Measurements from ENCODE around the gene CFAP100.

CFAP100 gene

DNA sequence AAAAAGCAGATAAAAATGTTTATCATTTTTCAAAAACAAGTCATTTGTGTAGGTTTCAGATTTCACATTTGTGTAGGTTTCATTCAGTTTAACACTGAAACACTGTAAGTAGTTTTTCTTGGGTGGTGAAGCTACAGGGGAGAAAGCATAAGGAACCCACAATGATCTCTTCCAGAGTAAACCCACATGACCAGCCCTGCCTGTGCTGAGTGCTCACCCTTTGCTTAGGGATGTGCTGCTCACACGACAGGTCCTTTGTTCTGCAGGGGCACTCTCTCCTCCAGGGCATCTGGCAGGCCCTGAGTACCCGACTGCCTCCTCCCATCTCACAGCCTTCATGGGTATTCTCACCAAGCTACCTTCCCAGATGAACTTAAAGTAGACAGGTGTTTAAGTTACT lies 52.1 kb downstream of the CFAP100 start:
- DNase-seq, result no peak

DNA sequence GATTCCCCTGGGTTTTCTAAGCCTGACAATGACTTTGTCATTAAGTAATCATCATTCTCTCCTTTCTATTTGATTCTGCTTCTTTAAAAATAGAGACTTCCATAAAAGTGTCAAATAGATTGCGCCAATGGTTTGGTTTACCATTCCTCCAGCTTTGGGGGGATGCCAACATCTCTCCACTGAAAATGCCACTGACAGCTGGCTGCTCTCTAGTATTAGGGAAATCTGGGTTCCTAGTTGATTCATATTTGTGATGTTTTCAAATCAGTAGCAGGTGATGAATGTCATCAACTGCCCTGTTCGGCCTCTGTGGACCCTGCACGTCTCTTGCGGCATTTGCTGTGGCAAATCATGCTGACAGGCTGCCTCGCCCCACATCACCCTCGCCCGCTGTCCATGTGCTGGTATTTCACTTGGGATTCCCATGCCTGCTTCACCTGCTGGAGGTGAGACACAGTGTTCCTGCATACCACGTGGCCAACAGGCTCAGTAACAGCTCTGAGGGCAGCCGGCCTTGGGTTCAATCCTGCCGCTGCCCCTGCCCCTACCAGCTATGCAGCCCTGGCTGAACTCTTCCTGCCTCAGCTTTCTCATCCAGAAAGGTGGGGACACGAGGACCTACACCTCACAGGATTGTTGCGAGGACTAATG lies 52.9 kb downstream of the CFAP100 start:
- DNase-seq, result peak; percentile 37

DNA sequence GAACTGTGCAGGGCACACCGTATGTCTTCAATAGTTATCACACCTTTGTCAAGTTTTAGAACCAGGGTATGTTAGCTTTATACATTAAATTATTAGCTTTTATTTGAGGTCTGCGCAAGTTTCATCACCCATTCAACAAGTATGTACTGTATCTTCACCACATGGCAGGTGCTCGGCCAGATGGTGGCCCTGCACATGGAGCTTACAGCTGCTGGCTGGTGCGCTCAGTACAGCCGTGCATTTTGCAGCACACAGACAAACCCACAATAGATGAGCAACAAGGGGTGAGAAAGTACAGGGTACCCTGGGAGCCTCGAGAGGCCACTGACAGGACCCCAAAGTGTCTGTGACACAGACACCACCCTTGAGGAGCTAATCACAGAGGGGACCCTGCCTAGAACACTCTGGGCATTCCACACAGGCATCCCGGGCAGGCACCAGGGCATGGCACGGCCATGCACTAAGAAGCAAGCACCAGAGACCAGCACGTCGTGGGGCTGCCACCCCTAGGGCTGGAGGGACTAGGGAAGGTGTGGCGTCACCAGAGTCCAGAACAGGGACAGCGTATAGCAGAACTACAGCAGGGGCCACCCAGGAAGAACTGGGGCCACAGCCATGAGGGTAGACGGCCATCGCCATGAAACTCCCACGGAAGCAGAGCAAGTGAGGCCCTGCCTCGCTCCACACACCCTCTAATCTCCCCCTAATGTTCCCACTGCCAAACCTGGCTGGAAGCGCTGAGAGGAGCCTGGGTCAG lies 53.6 kb downstream of the CFAP100 start:
- peak; percentile 38 for DNase-seq

DNA sequence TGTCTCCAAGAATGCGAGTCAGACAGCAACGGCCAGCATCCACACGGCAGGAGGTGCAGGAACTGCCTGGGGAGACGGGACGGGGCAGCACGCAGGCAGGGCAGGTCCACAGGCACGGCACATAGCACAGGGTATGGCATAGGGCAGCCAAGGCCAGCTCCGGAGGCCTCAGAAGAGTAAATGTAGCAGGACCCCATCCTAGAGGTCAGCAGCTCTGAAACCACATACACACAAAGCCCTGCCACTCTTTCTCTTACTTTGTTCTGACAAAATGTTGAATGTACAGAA lies 54.1 kb downstream of the CFAP100 start:
- DNase-seq, result peak; percentile 36

DNA sequence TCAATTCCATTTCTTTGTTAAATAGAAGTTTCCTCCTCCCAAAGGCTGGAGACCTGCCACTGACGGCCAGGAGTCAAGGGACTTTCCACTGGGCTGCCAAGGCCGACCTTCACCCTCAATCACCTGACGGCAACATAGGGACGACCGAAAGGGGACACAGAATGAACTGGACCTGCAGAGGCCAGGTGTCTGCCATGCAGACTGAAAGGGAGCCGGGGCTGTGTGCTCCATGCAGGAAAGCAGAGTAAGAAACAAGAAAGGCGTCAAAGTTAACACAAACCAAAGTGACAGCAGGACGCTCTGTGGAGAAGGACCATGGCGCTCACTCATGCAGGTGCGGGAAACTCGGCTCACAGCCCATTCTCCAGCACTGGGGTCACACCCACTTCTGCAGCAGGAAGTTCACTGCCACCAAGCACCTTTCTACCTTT lies 54.9 kb downstream of the CFAP100 start:
- DNase-seq, result peak; percentile 29

DNA sequence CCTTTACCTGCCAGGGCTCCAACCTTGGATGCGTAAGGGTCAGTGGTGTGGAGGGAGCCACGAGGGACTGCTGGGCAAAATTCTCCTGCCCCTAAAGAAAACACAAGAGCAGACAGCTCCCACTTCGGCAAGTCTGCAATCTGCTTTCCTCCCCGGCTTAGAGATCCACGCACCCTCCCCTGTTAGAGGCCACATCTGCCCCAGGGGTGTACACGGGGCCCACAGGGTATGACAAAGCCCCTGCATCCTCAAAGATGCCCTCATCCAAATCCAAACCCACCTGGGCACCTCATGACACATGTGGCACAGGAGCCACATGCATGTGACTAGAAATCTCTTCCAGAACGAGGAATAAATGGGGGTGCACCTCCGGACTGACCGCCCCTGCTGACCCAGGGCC lies 55.5 kb downstream of the CFAP100 start:
- peak; percentile 38 for DNase-seq

DNA sequence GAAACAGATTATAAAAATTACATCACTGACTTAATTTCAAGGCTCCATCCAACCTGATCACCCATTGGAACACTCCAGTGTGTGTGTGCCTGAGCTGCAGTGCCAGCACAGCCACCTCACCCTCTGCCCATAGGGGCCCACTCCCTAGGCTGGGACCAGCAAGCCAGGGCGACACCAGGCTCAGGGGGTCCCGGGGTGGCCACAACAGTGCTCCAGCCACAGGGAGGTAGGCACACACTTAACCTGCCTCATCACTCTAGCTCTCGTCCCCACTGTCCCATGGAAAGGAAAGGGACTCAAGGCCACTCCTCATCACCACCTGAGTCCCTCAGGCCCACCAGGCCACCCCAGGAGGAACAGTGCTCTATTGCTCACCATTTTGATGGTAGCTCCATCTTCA lies 56.0 kb downstream of the CFAP100 start:
- DNase-seq, result peak; percentile 43

DNA sequence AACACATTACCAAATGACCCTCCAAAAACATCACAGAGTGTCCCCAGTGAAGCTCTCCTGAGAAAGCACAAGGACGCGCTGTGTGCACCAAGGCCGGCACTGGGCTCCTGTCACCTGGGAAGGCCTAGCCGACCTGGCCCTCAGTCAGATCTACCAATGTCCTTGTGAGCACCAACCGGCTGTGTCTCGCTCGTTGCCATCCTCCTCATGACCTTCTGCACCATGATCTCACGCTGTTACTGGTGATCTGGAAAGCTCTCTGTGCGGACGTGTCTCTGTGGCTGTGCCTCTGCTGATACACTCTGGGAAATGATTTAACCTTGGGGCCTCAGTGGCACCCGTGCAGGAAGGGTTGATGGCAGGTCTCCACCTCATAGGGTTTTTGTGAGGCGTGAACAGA lies 56.8 kb downstream of the CFAP100 start:
- DNase-seq, result peak; percentile 43

DNA sequence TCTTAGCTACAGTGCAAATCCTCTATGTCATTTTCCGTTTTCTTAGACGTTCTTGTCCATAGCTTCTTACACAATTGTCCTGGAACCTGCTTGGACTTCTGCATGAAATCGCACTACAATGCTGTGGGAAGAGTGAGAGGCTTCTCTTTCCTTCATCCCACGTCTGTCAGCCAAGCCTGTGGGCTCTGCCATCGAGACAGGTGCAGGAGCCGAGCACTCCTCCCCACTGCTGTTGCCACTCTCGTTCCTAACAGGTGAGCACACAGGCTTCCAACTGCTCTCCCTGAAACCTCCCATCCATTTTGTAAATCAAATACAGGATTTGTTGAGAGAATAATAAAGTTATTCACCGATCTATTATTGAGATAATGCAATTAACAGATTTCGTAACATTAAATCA lies 57.5 kb downstream of the CFAP100 start:
- peak; percentile 37 for DNase-seq

DNA sequence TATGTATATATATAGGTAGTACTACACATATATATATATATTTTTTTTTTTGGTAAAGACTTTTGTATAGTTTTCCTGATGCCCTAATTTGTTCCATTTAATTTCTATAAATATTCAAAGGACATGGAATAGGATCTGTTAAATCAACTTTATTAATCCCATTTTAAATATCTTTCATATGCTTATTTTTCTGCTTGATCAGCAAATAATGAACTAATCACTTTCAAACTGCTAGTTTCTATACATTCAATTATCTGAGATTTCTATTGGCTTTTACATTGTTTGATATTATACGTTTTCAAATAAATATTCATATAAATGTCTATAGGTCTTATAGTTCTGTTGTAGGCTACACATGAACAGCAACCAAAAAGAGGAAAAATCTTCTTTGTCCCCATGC lies 59.3 kb downstream of the CFAP100 start:
- DNase-seq, result no peak

DNA sequence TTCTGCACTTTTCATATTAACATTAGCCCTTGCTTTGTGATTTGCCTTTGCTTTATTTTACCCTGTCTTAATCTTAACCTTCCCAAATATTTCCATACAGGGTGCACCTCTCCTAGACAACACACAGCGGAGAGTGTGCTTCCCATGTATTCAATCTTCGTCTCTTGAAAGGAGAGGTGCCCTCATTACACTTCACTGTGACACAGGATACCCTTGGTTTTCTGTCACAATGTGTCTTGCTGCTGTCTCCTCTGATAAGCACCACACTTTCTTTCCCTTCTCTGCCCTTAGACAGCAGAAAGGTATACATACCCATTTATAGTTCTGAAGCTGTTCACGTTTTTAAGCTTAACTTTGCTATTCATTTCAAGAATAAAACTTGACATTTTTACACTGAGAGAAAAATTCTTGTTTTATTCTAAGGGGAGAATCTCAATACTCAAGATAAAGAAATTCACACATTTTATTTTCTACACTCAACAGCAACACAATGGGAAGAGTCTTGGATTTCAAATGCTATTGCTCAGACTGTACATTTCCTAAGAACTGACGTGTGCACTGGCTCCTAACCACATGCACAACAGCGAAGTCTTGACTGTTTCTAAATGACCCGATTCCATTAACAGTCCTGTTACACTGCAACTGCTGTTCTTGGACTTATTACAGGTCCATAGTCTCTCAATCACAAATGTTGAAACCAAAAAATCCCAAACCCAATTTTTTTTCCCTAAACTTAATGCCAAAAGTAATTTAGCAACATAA lies 59.9 kb downstream of the CFAP100 start:
- no peak for DNase-seq

DNA sequence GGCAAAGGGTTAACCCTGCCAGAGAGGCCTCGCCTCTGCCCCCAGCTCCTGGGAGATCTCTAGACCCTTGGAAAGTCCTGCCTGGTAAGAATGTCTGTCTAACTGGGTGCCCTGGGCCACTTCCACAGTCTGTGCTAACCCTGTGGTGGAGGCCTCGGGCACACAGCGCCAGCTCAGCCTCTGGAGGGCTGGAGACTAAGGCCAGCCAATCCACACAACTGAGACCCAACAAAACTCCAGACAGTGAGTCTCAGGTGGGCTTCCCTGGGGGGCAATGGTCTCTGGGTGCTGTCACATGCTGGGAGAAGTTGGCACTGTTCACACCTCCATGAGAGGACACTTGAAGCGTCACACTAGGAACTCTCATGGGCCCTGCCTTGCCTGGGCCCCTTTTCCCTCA lies 61.5 kb downstream of the CFAP100 start:
- peak; percentile 44 for DNase-seq

DNA sequence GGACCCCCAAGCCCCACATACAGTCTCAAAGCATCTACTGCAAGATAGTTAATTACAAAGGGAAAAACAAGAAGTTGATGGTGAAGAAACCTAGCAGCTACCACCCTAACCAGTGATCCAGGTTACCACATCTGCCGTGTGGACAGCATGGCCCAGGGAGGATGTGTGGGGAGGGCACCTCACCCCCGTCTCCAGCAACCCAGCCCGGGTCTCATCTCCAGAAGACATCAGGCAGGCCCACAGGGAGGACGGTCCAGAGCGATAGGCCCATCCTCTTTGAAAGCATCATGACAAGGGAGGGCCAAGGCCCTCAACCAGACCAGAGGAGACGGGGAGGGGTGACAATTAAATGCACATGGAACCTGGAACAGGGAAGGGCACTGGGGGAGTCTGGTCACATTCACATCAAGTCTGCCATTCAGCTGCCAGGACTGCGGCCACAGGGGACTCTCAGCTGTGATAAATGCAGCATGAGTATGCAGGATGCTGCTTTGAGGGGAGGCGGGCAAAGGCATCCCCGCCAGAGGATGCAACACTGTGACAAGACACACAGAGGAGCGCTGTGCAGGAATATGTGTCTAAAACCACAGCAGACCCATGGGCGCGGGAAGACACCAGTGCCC lies 62.2 kb downstream of the CFAP100 start:
- DNase-seq, result peak; percentile 29

DNA sequence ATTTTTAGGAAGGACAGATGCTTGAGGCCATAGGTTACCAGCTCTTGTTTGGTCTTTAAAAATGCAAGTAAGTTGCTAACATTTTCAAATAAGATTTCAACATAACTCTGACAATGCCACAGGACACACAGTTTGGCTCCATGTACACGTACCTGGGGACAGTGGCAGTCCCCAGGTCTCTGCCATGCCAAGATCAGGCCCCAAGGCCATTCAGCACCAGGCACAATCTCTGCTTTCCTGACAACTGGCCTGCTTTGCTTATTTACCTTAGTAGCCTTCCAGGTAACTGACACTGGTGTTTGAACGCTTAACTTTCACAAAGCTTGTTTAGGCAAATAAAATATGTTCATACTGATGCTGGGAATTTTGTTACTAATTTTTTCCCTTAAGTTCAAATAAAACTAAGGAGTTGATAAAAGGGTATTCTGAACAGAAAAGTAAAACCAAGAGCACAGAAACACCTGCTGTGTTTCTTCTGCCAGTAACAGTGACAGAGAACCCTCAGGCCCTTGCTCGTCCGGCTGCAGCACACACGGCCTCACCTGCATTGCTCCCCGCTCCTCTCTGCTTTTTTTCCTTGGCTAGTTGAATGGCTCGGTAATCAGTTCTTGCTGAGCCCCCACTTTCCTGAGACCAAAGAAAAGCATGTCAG lies 64.5 kb downstream of the CFAP100 start:
- DNase-seq, result no peak

DNA sequence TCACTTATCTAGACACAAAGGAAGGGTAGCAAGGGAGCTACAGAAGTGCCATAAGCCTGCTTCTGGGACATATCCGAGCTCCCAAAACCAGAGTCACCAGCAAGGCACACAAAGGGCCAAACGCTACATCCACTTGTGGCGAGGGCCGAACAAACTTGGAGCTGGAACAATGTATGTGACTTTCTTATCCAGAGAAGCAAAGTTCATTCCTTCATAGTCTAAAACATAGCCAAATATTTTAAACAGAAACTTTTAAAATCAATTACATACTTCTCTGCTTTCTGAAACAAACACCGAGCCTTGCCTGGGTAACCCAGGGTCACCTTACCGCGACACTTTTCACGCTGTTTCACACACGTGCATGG lies 65.0 kb downstream of the CFAP100 start:
- peak; percentile 29 for DNase-seq

DNA sequence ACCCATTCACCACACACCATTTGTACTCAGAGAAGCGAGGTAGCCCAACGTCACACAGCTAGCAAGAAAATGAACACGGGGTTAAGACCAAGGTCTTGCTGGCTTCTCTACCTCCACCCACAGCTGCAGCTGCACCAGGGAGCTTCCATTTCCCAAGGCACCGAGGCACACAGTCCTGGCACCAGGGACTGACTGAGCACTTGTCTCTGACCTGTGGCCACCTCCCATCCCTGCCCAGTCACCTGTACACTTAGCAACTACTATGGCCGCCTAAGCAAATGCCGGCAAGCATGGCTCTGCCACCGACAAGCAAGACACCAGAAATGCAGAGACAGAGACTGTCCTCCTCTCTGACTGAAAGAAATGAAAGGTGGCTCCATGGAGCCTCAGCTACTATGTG lies 65.7 kb downstream of the CFAP100 start:
- DNase-seq, result no peak

DNA sequence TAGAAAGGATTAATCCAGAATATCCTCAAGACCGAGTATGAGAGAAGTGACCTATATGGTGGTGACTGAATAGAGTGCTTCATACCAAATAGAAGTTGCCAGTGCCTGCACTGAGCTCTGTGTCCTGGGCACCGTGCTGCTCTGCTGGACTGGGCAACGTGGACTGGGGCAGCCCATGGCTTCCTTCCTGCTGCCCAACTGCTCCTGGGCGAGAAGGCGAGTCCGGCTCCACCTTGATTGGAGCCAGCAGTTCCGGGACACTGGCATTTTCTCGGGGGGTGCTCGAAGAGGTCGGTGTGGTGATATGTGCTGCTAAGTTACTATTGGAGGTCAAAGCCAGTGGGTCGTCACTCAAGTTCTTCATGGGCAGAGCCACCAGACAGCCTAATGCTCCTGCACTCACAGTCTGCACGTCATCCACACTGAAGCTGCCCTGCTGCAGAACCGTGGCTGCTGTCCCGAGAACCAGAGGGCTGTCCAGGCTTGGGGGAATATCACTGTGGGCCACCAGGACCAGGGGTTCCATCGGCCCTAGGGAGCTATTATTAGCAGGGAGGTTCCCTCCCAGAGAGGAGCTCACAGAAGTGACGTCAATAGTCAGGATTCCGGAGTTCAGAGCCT lies 66.9 kb downstream of the CFAP100 start:
- DNase-seq, result peak; percentile 35

DNA sequence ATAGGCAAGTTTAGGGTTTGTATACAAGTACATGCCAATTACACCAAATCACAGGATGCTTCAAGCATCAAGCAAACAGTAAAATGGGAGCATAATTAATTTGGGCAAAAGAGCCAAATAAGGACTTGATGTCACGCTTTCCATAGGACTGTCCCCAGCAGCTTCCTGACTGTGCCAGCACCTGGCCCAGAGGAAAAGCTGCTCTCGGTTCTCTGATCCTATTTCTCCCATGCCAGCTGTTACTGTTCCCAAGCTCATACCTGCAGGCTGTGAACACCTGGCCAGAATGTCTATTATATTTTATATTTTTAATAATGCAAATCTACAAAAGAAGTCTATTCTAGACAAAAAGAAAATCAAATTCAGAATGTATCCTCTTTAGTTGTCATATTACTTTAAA lies 68.8 kb downstream of the CFAP100 start:
- no peak for DNase-seq

DNA sequence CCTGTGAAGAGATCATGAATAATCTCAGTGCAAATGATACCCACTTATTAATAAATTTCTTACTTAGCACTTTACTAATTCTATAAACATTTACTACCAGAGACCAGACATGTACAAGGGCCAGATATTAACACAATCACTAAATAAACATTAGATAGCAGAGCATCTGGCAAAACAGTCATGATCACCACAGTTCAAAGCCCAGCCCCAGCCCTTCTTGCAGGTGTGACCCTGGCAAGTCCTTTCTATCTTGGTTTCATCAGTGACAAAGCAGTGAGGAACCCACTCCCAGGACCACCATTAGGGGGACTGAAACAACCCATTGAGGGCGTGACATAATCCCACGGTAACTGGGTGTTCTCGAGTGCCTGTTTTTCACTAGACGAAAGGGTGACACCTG lies 69.4 kb downstream of the CFAP100 start:
- DNase-seq, result peak; percentile 32

DNA sequence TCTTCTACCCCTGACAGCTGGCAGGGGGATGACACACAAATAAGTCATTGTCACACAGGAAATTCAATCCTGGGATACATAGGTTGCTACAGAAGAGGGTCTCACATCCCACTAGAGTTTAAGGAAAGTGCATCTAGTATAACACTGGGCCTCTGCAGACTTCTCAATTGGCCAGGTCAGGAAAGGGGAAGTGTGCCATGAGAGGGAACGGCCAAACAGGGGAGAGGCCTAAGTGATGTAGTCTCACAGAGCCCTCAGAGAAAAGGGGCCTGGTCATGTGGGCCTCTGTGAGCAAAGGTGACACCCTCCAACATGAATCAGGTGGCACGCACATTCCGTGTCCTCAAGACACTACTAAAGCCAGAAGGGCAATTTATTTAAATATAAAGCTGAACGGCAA lies 69.8 kb downstream of the CFAP100 start:
- no peak for DNase-seq

DNA sequence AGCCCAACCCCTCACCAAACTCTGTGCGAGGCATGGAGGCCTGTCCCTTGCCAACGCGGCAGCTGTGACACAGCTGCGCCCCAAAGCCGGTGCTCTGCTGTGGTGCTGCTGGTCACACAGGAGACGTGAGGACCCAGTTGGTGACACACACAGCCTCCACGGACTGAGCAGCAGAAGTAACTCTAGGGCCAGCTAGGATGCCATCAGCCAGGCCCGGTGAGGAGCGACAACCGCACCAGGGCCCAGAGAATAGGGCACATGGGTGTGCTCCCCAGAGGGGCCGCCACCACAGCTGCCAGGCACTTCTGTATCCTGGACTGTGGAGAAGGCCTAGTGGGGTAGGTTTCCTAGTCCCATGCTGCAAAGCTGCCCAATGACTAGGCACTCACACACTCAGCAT lies 70.3 kb downstream of the CFAP100 start:
- peak; percentile 43 for DNase-seq

DNA sequence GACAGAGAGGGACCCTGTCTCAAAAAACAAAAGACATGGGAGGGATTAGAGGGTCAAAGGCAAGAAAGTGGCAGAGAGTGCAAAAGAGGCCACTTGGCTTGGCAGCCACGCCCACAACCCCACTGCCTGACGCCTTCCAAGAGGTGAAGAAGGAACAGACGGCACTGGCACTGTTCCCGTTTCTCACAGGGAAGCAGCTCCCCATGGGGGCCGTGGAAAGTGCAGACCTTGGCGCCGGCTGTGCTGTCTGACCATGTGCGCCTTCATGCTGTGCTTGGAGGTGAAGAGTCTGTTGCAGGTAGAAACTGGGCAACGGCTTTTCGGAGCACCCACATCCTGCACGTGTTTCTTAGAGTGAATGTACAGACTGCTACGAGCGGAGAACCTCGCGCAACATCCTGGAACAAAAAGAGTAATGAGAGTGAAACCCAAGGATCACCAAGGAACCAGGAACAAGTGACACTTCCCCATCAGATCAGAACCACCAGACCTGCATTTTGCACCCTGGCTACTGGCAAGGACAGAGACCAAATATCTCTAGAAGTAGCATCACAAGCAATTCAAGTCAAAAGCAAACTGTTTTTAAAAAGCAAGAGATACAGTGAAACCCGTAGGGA lies 71.3 kb downstream of the CFAP100 start:
- peak; percentile 45 for DNase-seq

Data from islet precursor cell (in vitro differentiated cells).